Breast epithelium (tissue), 3 donors: ENCODE measurements around the gene CUL3.

ENCODE experiments used
- POLR2A ChIP-seq: fragments of 450-650 bp; IDR thresholded peaks from one replicate; pipeline ENCODE4 v1.6.1; 2016; ENCODE audit warnings: antibody characterized with exemption, mild to moderate bottlenecking, moderate library complexity
- TF ChIP-seq, protein P1 (sequence below), 3 donors: fragments of 450-650 bp; IDR thresholded peaks; one replicate each; pipeline ENCODE4 v1.5.1; 2016 to 2017; ENCODE audit warnings: antibody characterized with exemption in 3 of 3, mild to moderate bottlenecking in 3 of 3, moderate library complexity in 3 of 3

DNA sequence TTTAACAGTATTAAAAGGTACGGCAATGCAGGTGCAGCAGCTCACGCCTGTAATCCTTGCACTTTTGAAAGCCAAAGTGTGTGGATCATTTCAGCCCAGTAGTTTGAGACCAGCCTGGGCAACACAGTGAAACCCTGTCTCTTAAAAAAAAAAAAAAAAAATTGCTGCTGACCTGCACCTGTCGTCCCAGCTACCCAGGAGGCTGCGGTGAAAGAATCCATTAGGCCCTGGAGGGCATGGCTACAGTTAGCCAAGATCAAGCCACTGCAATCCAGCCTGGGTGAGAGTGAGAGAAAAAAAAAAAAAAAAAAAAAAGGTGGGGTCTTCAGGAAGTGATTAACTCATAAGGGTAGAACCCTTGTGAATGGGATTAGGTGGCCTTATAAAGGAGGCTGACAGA, 12.8 kb downstream of the CUL3 start:
- TF ChIP-seq POLR2A = no peak
- TF ChIP-seq, protein P1, sequence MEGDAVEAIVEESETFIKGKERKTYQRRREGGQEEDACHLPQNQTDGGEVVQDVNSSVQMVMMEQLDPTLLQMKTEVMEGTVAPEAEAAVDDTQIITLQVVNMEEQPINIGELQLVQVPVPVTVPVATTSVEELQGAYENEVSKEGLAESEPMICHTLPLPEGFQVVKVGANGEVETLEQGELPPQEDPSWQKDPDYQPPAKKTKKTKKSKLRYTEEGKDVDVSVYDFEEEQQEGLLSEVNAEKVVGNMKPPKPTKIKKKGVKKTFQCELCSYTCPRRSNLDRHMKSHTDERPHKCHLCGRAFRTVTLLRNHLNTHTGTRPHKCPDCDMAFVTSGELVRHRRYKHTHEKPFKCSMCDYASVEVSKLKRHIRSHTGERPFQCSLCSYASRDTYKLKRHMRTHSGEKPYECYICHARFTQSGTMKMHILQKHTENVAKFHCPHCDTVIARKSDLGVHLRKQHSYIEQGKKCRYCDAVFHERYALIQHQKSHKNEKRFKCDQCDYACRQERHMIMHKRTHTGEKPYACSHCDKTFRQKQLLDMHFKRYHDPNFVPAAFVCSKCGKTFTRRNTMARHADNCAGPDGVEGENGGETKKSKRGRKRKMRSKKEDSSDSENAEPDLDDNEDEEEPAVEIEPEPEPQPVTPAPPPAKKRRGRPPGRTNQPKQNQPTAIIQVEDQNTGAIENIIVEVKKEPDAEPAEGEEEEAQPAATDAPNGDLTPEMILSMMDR (IDR thresholded peaks at IDR 0.05) = no peak
